ENCODE results near the gene TCTA.

TCTA gene

GRCh38 chr3:49410846-49411534, 1.2 kb upstream of the TCTA start:
- no peak for DNase-seq

DNA sequence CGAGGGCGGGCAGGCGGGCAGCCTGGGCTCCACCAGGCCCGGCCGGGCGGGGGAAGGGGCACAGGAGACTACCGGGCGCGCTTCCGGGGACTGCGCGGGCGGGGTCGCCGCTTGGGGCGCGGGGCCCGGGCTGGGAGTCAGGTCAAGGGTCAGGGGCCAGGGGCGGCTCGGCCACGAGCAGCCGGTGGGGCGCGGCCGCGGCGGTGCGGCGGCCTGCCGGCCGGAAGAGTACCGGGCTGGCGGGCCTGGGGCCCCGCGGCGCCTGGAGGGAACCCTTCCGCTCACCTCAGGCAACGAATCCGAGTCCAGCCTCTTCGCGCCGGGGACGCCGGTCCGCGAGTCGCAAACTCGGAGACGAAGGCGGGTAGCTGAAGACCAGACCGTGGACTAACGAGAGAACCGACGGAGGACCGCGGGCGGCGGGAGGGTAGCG, 672 bp upstream of the TCTA start:
- no peak for DNase-seq

DNA sequence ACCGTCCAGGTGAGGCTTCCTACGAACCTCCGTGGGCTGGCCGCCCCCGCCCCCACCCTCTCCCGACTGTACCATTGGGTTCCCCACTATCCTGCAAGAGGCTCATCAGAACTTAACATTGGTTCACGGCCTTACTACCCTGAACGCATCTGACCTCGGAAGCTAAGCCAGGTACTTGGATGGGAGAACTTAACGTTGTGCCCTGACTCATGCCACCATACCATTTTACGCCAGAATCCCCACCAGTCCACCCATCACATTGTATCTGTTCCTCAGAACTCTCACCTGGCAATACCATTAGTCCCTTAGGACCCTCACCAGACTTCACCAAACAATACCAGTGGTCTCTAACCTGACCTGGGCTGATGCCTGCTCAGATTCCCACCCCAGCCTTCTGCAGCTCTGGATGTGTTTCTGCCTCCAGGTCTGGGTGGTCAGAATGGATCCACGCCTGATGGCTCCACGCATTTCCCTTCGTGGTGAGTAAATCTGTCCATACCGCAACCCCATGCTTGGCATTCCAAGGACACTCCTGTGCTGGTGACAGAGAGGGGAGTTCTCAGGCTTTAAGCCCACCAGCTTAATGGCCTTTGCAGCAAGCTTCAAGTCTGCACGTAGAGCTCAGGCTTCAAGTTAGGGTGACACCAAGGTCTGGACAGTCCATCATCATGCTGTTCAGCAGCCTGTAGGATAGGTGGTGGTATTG, 562 bp downstream of the TCTA start:
- DNase-seq: peak; percentile 42

- no peak for DNase-seq
These were observed 1.1 kb downstream of the TCTA start for GRCh38 chr3:49413338-49413734.

DNA sequence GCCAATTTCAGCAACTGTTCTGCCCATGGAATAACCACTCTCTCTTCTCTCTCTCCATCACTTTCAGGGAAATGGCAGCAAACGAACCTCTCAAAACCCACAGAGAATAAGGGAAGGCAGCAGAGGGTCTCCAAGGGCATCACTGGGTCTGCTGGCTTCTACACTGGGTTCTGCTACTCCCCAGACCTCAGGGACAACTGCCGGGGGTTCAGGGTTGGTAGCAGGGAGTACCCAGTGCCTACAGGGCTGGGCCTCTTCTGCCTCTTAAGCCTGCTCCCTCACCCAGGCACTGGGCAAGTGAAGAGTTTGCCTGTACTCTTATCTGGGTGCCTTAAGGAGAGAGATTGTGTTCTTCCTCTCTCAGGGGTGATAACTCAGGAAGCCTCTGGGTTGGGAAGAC, 2.5 kb downstream of the TCTA start:
- DNase-seq: no peak

DNA sequence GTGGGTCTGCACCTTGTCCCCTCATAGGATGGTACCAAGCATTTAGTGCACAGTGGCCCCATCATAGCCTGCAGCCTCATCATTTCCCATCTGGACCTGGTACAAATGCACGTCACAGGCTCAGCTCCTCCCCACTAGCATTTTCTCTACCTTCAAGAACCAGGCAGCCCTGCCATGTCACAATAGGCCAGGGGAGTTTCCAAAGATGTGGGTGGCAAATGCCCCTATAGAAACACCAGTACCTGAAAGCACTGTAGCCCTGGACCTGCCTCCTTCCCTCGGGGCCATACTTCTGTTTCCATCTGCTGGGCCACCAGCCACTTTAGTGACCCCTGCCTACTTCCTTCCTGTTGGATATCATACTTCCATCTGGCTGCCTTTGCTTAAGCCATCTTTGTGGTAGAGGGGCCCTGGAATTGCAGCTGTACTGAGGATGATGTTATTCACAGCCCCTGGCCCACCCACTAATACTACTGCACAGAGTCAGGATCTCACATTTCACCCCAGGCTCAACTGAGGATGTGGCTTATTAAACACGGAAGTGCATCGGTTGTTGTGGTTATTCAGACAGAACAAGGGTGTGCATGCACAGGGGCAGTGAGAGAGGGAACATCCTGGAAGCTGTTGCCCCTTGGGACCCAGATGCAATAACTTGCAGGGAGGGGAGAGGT, 3.8 kb downstream of the TCTA start:
- DNase-seq: no peak

- no peak for DNase-seq
These were observed 4.6 kb downstream of the TCTA start for GRCh38 chr3:49416867-49417266.

GRCh38 chr3:49417516-49418120, 5.4 kb downstream of the TCTA start:
- no peak for DNase-seq

GRCh38 chr3:49421890-49422378, 9.7 kb downstream of the TCTA start:
- DNase-seq: no peak

GRCh38 chr3:49422379-49423248, 10.4 kb downstream of the TCTA start, which contains the start of gene AMT:
AMT (minus strand) TSS chr3:49422473; CDS start chr3:49422450, 23 bp downstream.
- DNase-seq: peak; percentile 26

- DNase-seq: no peak
These were observed 12.6 kb downstream of the TCTA start for GRCh38 chr3:49424816-49425215.

DNA sequence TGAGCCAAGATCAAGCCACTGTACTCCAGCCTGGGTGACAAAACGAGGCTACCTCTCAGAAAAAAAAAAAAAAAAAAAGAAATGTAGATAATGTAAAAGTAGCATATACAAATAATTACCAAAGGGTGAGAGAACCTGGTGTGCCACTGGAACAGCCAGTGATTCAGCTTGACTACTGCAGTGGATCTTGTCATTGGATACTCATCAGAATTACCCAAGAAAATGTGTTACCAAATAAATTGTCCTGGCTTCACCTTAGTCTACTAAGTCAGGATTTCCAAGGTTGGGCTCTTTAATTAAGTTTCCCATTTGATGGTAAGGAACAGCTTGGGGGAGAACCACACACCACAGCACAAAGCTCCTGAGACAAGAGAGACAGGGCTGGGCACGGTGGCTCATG, 15.4 kb downstream of the TCTA start:
- DNase-seq: no peak

DNA sequence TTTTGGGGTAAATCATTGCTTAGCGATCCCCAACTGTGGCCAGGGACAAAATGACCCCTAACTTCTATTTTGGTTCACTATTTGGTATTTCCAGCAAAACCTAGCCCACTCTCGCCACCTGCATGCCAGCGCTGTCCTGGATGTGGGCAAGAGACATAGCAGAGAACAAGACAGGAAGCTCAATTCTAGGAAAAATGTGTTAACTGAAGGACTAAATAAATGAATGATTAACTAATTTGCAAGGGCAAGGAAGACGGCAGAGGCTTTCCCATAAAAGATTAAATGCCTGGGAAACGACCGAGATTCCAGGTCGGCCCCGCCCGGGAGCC, 16.5 kb downstream of the TCTA start:
- DNase-seq: no peak

GRCh38 chr3:49434731-49435130, 22.5 kb downstream of the TCTA start:
- no peak for DNase-seq

DNA sequence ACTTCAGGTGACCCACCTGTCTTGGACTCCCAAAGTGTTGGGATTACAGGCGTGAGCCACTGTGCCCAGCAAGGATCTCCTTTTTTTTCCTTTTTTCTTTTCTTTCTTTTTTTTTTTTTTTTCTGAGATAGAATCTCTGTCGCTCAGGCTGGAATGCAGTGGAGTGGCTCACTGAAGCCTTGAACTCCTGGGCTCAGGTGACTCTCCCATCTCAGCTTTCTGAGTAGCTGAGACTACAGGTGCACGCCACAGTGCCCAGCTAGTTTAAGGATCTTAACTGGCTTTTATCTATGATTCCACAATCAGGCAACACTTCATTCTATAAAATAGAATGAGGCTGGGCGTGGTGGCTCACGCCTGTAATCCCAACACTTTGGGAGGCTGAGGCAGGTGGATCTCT, 33.2 kb downstream of the TCTA start:
- no peak for DNase-seq

- no peak for DNase-seq
These were observed 41.4 kb downstream of the TCTA start for GRCh38 chr3:49453621-49454020.

DNA sequence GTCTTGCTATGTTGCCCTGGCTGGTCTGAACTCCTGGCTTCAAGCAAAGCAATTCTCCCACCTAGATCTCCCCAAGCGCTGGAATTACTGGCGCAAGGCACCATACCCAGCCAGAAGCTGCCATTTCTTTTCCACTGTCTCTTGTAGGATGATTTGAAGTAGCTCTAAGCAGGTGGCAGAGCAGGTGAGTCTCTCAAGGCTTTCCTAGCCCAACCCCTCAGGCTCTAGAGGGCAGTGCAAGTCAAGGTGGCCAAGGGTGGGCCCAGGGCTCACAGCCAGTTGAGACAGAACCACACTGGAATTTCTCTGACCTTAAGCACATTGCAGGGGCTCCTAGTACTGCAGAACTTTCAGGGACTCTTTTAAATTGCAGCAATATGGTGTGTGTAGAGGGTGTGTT, 42.2 kb downstream of the TCTA start:
- no peak for DNase-seq

- no peak for DNase-seq
These were observed 42.9 kb downstream of the TCTA start for GRCh38 chr3:49454898-49455681.

GRCh38 chr3:49456466-49456865, 44.2 kb downstream of the TCTA start:
- DNase-seq: peak; percentile 41

GRCh38 chr3:49460188-49460890, 48.1 kb downstream of the TCTA start:
- no peak for DNase-seq

GRCh38 chr3:49460956-49461355, 48.7 kb downstream of the TCTA start:
- DNase-seq: no peak

Measured in fibroblast of skin of right biceps (primary cell).